Lower leg skin (tissue), 3 donors: ENCODE data around the gene NECAB2.

Experiments
- POLR2A ChIP-seq, 2 donors: fragments of 450-650 bp; IDR thresholded peaks; one replicate each; pipeline ENCODE4 v1.6.1; 2016 to 2017; ENCODE audit warnings: antibody characterized with exemption in 2 of 2, mild to moderate bottlenecking in 1 of 2, moderate library complexity in 1 of 2
- TF ChIP-seq, protein P1 (sequence below), 3 donors: fragments of 450-650 bp; IDR thresholded peaks; one replicate each; pipeline ENCODE4 v1.5.1; 2016; ENCODE audit warnings: antibody characterized with exemption in 3 of 3, mild to moderate bottlenecking in 3 of 3, moderate library complexity in 2 of 3

DNA sequence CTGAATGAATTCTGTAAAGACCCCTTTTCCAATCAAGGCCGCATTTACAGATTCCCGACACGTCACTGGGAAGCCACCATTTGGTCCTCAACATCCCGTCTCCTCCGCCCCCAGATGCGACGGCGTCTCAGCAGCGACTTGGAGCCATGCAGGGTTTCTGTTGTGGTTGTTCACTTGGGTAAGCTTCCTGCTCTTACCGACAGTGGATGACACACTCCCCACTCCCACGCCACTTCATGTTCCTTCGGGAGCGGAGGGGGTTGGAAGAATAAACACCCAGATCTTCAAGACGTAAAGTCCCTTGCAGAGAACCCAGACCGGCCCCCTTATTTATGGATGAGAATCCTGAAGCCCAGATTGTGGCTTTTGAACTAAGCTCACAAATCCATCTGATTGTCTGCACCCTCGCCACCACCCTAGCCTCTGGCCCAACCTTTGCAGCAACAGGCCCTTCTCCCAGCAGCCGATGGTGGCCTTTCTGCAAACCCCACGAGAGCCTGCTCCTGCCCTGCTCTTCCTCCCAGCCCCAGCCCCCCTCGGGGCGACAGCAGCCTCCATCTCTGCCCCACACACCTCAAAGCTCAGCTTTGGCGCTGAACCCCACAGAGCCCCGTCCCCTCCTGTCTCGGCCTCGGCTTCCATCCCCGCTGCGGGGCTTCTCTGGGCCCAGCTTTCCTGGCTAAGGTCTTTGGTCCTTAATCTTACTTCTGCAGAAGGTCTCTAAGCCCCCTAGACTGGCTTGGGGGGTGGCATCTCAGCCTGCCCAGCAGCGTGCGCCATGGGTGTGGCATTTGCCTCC, 34.0 kb upstream of the NECAB2 start:
- no peak for TF ChIP-seq POLR2A (IDR thresholded peaks at IDR 0.05)
- TF ChIP-seq, protein P1, sequence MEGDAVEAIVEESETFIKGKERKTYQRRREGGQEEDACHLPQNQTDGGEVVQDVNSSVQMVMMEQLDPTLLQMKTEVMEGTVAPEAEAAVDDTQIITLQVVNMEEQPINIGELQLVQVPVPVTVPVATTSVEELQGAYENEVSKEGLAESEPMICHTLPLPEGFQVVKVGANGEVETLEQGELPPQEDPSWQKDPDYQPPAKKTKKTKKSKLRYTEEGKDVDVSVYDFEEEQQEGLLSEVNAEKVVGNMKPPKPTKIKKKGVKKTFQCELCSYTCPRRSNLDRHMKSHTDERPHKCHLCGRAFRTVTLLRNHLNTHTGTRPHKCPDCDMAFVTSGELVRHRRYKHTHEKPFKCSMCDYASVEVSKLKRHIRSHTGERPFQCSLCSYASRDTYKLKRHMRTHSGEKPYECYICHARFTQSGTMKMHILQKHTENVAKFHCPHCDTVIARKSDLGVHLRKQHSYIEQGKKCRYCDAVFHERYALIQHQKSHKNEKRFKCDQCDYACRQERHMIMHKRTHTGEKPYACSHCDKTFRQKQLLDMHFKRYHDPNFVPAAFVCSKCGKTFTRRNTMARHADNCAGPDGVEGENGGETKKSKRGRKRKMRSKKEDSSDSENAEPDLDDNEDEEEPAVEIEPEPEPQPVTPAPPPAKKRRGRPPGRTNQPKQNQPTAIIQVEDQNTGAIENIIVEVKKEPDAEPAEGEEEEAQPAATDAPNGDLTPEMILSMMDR (IDR thresholded peaks at IDR 0.05): no peak
